Erythroblast (primary cell): ENCODE measurements around the gene B4GALT7.

Source experiments
- GATA1 ChIP-seq: IDR thresholded peaks from 2 replicates; pipeline ENCODE4 v1.6.1; 2011; ENCODE audit warnings: low read depth, mild to moderate bottlenecking, control low read depth, low read length, moderate library complexity
- POLR2A ChIP-seq: IDR thresholded peaks from 2 replicates; pipeline ENCODE4 v1.6.1; 2011; ENCODE audit warnings: mild to moderate bottlenecking, low read length

- TF ChIP-seq POLR2A (no peak), GATA1 (no peak)
Measured at GRCh38 chr5:177565046-177565445, 34.9 kb upstream of the B4GALT7 start.
